GM19468 (cell line): ENCODE measurements around the gene CHN2.
"Not testable (repeated sequence)": the region's sequence is repeated elsewhere in the genome, so short reads cannot be mapped to it uniquely, and the experiment has no call there.

Source experiments
- ATAC-seq: cut with Tn5 transposase; IDR thresholded peaks from one replicate; pipeline ENCODE4 v1.9.1; 2021; ENCODE audit warnings: mild to moderate bottlenecking, moderate library complexity, moderate number of reproducible peaks; ENCODE audit not compliant: unreplicated experiment; ENCODE audit errors: extremely low read depth

Gene CHN2

DNA sequence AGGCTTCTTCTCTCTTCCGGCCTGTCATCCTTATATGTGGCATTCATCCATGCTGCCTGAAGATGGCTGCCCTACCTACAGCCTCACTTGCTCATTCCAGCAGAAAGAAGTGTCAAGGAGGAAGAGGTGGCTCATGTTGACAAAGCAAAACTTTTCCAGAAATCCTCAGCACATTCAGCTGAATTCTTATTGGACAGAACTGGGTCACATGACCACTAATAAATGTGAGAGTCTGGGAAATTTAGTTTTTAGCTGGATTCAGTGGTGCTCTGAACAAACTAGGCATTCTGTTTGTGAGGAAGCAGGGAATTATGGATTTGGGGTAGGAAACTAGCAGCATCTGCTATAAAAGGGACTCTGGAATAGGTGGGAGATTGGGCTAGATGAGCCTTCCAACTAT is 58.6 kb downstream of the CHN2 start:
- no peak for ATAC-seq

DNA sequence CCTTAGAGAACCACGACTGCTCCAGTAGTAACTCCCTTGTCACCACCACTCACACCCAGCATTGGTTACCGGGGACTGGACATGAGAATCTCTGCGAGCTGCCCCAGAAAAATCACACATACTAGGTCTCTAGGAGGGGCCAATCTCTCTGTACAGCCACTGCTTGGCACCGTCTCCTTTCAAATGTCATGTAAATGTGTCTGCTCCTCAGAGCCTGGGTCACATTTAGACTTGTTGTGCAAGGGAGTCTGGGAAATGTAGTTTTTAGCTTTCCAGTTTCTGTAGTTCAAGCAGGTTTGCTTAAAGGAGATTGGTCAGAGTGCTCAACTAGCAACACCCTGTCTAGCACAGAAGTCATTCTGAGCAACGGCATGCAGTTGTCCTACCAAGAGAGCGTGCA is 60.0 kb downstream of the CHN2 start:
- ATAC-seq: no peak

DNA sequence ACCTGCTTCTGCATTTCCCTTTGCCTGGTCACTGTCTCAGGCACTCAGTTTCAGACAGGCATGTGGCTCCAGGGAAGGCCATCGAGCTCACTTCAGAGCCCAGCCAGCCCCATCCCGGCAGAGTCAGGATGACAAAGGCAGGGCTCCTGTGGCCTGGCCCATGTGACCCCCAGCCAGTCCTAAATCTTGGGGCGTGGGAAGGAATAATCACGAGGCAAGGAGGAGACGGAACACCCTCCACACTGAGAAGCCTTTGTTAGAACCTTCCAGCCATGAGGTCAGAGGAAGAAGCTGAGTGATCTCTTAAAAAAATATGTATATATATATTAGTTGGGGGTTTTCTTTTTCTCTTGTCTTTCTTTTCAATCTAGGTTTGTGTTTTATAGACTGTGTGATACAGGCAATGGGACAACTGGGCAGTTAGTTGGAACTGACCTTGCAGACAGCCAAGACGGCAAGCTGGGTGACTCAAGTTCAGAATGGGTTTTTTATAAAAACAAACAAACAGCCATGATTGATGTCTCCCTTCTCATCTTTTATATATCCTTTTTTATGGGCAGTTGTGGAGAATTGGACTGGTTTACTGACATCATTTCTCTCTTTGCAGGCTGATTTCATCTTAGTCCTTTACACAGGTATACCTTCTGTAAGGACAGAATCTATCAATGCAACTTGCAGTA is 60.8 kb downstream of the CHN2 start:
- no peak for ATAC-seq

DNA sequence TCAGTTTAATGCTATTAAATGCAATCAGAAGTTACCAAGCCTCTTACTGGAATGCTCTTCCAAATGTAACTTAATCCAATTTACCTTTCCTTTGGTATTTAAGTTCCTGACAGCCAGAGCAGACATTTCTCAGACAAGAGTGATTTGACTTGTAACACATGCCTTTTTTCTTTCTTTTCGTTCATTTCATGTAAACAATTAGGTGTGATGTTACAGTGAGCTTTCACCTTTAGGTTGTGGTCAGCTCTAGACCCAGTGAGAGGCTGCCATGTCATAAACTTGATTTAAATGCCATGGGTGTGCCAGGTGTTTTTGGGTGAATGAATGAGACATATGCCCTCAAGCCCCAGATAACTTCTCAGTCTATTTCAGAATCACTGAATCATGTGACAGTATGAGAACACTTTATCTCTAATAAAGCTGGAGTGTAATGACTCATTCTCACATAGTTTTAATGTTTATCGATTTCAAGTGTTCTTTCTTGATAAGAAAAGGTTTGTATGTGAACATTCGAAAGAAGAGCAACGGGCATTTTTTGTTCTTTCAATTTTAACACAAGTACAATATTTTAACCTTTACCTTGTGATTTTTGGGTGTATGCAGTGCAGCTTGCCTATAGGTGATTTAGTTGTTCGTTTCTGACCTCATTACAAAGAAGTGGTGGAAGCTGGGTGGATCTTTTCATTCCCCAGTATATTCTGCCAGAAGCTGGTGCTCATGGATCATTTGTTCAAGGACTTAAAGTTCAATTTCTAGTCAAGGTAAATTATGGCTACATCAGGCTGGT is 61.5 kb downstream of the CHN2 start:
- ATAC-seq: no peak

DNA sequence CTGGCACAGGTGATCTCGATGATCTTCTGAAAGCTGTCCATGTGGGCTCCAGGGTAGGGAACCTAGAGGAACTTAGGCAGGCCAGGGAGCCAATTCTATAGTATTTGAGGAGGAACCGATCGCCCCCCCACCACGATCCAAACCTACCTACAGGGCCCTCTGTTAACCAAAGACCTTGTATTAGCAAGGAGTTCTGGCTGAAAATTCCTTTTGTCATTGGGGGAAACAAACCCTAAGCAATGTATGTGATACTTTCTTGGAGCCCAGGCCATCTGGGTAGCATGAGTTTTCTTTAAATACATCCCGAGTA is 62.1 kb downstream of the CHN2 start:
- ATAC-seq: no peak

DNA sequence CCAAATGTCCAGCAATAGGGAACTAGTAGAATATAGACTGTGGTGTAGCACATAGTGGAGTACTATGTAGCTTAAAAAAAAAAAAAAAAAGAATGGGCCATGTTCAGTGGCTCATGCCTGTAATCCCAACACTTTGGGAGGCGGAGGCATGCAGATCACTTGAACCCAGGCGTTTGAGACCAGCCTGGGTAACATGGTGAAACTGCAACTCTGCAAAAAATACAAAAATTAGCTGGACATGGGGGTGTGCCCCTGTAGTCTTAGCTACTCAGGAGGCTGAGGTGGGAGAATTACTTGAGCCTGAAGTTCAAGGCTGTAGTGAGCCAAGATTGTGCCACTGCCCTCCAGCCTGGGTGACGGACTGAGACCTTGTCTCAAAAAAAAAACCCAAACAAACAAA is 64.4 kb downstream of the CHN2 start:
- ATAC-seq: no peak

DNA sequence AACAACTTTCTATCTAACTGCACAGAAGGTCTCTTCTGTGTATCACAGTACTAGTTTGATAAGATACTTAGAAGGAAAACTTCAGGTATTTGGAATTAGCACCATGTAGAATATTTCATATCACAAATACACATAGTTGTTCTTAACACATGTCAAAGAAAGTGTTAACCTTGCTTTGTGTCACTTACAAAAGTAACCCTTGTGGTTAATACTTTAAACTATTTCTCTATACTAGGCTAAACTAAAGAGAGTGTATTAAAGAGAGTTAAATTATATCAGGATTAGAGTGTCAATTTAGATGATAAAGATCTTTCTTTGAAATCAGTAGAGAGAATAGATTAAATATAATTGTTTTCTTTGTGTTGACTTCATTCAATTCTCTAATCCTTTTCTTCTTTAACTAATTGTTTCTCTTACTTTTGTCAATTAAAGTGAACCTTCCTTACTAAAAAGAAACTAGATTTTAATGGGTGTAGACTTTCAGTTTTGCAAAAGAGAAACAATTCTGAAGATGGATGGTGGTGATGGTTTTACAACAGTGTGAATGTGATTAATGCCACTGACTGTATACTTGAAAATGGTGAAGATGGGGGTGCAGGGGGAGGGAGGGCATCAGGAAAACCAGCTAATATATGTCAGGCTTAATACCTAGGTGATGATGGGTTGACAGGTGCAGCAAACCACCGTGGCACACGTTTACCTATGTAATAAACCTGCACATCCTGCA is 67.8 kb downstream of the CHN2 start:
- no peak for ATAC-seq

DNA sequence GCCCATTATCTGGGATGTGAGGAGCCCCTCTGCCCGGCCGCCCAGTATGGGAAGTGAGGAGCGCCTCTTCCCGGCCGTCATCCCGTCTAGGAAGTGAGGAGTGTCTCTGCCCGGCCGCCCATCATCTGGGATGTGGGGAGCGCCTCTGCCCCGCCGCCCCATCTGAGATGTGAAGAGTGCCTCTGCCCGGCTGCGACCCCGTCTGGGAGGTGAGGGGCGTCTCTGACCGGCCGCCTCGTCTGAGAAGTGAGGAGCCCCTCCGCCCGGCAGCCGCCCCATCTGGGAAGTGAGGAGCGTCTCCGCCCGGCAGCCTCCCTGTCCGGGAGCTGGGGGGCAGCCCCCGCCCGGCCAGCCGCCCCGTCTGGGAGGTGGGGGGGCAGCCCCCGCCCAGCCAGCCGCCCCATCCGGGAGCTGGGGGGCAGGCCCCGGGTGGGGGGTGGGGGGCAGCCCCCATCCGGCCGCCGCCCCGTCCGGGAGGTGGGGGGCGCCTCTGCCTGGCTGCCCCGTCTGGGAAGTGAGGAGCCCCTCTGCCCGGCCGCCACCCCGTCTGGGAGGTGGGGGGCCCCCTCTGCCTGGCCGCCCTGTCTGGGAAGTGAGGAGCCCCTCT is 69.1 kb downstream of the CHN2 start:
- not testable (repeated sequence) for ATAC-seq

DNA sequence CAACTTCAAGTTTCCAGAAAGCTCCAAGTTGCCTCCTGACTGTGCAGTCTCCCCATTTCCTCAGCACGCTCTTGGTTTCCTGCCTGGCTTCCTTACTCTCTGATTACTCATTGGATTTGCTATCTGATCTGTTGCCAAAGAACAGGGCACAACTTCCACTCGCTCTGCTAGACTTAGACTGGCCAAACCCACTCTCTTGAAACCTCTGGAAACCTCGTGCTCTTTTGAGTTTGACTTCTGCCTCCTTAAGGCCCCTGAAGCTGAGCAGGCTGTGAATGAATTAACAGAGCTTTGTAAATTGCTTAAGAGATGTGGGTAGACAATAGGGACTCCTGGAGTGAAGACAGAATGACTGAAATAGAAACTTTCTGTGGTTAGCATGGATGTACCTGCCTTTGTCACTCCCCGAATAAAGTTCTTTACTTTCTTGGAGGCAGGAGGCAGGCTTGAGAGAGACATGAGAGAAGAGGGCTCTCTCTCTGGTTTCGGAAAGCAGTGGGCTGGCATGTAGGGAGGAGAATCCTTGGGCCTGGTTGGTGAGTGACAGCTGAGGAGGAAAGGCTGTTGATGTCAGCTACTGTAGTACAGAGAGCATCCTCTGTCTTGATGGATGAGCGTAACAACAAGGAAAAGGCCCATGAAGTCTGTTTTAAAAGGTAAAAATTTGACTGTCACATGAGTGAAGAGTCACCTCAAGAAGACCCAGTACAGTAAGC is 70.8 kb downstream of the CHN2 start:
- ATAC-seq: no peak

DNA sequence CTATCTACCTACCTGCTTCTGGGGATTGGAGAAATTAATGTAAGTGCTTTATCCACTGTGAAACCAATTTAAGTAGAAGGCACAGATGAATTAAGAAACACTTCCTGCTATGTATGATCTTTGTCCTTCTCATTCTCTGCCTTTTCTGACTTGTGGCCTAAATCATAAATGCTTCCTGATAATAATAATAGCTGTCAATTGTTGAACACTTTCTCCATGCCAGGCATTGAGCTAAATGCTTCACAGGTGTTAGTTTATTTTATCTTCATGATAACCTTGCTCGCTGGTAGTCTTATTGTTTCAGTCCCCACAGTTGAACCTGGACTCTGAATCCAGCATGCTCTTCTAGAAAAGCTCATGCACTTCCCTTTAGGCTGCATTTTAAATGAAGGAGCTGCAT is 75.4 kb downstream of the CHN2 start:
- ATAC-seq: no peak

DNA sequence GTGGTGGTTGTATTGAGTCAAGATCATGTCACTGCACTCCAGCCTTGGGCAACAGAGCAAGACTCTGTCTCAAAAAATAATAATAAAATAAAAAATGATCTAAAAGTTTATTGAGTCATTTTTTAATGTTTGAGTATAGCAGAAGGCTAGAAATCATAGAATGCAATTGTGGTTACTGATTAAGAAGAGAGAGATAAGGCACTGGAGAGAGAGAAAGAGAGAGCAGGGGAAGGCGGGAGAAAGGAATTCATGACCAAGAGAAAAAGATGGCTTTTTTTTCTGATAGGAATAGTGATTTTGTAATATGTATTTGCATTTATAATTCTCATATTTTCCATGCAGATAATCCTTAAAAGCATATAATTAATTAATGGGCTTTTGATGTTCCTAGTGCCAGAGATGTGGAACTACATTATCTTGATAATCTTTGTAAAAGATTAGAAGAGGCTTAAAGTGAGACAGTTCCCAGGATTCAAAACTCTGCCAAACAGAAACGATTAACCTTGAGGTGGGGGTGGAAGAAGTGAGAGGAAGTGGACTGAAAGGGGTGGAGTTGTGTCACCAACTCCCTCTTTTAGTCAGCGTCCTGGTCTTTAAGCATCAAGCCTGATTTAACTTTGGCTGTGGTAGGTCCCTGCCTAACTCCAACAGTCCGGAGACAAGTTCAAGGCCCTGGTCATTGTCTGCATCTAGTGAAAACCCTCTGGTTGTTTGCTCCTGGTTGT is 76.2 kb downstream of the CHN2 start:
- no peak for ATAC-seq

DNA sequence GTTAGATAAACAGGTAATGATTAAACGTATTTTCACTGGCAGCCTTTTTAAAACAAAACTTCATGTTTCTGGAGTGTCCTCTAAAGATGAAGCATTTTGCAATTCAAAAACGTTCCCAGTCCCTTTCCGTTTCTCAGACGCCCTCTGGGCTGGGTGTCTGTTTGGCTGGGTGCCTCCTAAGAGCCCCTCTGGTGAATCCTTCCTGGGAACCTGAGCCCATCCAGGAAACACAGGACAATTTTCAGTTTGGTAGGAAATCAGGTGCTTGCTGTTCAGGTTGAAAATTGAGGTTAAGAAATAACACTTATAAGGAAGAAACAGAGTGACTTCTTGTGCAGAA is 76.7 kb downstream of the CHN2 start:
- no peak for ATAC-seq

DNA sequence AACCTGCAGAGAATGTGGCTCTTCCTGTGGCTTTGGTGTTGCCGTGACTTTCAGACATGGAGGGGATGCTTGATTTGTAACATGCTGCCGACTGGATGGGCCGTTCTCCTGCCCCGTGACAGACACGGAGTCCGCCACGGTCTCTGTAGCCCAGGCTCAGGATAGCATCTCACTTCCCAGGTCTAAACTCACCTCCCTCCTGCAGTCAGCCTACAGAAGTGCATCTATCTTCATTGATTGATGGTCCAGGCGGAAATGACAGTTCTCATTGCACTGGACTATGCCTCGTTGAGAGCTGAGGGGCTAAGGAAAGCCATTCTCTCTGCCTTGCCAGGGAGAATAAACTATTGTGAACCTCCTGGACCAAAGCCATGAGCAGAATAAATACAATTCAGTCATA is 77.5 kb downstream of the CHN2 start:
- no peak for ATAC-seq

DNA sequence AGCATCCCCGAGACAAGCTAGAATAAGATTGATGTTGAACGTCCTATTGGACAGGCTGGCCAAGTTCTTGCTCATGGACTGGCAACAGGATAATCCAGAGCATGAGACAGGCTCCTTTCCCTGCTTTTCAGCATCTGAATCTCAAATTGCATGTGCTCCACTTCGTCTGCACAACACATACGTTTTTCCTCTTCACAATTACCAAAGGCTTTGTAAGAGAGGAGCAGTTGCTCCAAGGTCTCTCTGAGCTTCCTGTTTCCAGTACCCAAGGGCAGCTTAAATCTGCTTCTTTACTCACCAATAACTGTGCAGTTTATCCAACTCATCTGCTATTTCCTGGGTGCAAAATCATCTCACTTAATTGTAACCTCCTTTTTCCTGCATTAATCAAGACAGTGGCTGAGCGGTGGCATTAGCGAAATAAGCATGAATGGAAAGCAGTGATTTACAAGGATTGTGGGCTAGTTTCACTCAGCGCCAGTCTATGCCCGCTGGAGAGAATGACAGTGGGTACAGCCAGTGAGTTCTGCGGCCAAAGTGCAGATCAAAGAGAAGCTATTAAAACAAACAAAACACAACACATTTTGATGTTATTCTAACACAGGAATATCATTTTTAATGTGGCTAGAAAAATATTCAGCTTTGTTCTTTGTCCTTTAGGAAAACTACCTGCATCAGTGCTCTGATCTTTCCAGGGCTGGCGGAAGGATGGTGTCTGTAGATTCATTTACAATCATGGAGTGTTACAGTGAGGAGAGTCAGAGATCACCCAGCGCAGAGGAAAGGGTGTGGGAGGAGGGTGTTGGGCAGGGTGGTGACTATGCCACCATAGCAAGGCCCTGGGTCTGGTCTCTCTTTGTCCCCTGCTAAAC is 79.8 kb downstream of the CHN2 start:
- ATAC-seq: no peak

DNA sequence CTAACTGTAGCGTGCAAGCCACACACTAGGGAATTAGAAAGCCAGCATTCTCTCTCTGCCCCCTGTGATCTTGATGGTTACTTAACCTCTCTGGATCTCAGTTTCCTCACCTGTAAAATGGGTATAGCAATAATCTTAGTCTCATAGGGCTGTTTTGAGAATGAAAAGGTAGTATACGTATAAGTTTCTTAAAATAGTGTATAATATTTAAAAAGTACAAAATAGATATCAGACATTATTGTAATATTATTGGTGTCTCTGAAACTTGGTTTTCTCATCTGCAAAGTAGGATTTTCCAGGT is 80.4 kb downstream of the CHN2 start:
- ATAC-seq: no peak

DNA sequence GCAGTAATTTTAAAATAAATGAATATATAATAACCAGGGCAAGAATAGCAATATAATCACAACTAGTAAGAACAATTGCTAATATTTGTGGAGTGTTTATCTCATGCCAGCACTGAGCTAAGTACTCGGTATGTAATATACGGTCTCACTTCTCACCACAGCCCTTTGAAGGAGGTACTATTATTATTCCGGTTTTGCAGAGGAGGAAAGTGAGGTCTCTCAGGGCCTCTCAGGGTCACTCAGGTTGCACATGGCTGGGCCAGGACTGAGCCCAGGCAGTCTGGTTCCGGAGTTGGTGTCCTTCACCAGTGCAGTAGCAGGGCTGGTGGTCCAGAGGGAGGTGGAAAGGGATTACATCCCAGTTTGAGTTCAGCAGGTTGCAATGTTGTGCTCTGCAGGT is 80.9 kb downstream of the CHN2 start:
- ATAC-seq: no peak

DNA sequence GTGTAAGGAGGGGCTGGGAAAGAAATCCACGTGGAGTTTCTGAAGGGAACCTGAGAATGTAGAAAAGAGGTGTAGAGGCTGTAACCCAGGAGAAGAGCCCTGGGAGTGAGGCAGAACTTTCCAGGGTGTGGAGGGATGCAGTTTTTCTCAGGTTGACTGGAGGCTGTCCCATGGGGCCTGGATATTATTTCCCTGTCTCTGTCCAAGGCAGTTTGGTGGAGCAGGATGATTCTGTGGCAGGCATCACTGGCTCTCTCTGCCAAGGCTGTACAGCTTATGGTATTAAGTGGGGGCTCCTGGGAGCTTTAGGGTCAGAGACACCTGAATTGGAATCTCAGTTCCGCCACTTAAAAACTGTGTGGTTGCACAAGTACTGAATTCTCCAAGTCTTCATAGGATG is 81.6 kb downstream of the CHN2 start:
- ATAC-seq: no peak

DNA sequence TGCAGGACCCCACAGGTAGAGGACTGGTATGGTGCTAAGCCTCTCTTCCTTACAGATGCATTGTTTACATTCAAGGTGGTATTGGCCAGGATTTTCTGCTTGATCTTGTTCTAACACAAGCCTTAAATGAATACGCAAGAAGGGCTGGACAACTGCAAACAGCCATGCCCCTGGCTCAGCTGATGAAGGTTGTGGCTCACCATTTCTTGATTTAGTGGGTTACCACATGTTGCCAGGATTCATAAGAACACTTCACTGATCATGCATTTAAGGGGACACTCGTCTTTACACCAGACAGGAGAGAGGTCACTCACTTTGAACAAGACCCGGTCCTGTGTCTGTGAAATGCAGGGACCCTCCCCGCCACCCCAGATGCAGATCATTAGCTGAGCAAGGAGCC is 82.2 kb downstream of the CHN2 start:
- no peak for ATAC-seq
